Type B pancreatic cell (in vitro differentiated cells): ENCODE measurements around the gene ST7L. TPM values are rescaled to one million over a fixed set of nuclear protein-coding genes. Genes with fewer than 3 reads are reported as not detected.

ENCODE experiments used
- DNase-seq: peaks from one replicate; pipeline ENCODE4 v3.0.0; 2021; ENCODE audit warnings: mixed read lengths; ENCODE audit not compliant: unreplicated experiment; ENCODE audit errors: extremely low spot score
- H3K27ac Mint-ChIP-seq: 2 replicates; pipeline ENCODE4 v1.8.0; 2021; ENCODE audit warnings: mild to moderate bottlenecking, mixed read lengths
- H3K27me3 Mint-ChIP-seq: 2 replicates; pipeline ENCODE4 v1.8.0; 2021; ENCODE audit warnings: mixed read lengths
- H3K36me3 Mint-ChIP-seq: 2 replicates; pipeline ENCODE4 v1.8.0; 2021; ENCODE audit warnings: mixed read lengths
- H3K4me1 Mint-ChIP-seq: one replicate; pipeline ENCODE4 v1.8.0; 2021; ENCODE audit warnings: mixed read lengths; ENCODE audit not compliant: unreplicated experiment
- H3K4me3 Mint-ChIP-seq: 2 replicates; pipeline ENCODE4 v1.8.0; 2021; ENCODE audit warnings: mild to moderate bottlenecking, mixed read lengths
- H3K9me3 Mint-ChIP-seq: 2 replicates; pipeline ENCODE4 v1.8.0; 2021; ENCODE audit warnings: mixed read lengths
- total RNA-seq: library from RNA; stranded (reverse); gene quantifications from 2 replicates; pipeline ENCODE4 v1.2.1, GENCODE V29; 2021; ENCODE audit warnings: low replicate concordance
- TF ChIP-seq, protein P1 (sequence below): fragments of 200-600 bp; sonication (generic); conservative IDR thresholded peaks from 2 replicates; pipeline ENCODE4 v1.5.0; 2021; ENCODE audit warnings: antibody characterized with exemption, mild to moderate bottlenecking

The ST7L gene
- total RNA-seq, 1 donor from 2014 or later = 22.0 TPM

DNA sequence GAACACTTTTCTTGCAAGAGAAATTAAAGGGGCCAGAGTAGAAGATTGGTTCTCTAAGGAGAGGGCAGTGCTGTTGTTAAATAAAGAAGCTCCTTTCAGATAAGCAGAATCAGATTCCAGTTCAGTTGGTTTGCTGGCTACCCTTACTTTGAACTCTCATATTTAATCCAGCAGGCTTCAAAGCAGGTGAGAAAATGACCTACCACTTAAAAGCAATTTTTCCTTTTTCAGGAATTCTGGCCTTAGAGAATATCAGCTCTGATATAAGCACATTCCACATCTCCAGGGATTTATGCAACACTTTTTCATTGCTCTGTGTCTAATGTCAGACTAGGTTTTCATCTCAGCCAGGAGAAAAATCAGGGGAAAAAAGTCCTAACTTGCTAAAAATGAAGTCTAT lies 81.5 kb downstream of the ST7L start:
- TF ChIP-seq, protein P1, sequence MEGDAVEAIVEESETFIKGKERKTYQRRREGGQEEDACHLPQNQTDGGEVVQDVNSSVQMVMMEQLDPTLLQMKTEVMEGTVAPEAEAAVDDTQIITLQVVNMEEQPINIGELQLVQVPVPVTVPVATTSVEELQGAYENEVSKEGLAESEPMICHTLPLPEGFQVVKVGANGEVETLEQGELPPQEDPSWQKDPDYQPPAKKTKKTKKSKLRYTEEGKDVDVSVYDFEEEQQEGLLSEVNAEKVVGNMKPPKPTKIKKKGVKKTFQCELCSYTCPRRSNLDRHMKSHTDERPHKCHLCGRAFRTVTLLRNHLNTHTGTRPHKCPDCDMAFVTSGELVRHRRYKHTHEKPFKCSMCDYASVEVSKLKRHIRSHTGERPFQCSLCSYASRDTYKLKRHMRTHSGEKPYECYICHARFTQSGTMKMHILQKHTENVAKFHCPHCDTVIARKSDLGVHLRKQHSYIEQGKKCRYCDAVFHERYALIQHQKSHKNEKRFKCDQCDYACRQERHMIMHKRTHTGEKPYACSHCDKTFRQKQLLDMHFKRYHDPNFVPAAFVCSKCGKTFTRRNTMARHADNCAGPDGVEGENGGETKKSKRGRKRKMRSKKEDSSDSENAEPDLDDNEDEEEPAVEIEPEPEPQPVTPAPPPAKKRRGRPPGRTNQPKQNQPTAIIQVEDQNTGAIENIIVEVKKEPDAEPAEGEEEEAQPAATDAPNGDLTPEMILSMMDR = no peak
- Mint-ChIP-seq H3K4me1 (peaks cover 7% of the 10 kb centered on the region), H3K9me3 (no peaks in the 10 kb centered on the region), H3K27me3 (no peaks in the 10 kb centered on the region), H3K36me3 (peaks cover 13% of the 10 kb centered on the region), H3K4me3 (no peak overlapping the region), H3K27ac (no peak overlapping the region)
- no peak for DNase-seq

DNA sequence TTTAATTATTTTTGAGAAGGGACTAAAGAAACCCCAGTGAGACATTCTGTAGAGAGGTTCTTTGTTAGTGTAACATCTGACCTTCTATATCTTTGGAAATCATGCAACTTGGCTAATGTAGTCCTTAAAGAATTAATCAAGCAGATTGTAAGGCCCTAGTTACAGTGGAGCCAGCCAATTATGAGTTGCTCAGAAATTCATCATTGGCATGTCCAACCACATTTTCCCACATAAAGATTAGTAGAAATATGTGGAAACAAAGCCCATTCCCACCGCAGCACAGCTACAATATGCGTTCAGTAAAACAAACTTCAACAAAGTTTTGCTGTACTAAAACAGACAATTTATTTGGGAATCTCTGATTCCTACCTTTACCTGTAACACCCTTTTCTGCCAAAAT lies 82.4 kb downstream of the ST7L start:
- no peak overlapping the region for H3K27ac Mint-ChIP-seq
- no peaks in the 10 kb centered on the region for H3K9me3 Mint-ChIP-seq
- TF ChIP-seq, protein P1 = no peak
- H3K4me3 Mint-ChIP-seq = no peak overlapping the region
- peaks cover 10% of the 10 kb centered on the region for H3K36me3 Mint-ChIP-seq
- DNase-seq = no peak
- no peaks in the 10 kb centered on the region for H3K27me3 Mint-ChIP-seq
- H3K4me1 Mint-ChIP-seq = peaks cover 7% of the 10 kb centered on the region

DNA sequence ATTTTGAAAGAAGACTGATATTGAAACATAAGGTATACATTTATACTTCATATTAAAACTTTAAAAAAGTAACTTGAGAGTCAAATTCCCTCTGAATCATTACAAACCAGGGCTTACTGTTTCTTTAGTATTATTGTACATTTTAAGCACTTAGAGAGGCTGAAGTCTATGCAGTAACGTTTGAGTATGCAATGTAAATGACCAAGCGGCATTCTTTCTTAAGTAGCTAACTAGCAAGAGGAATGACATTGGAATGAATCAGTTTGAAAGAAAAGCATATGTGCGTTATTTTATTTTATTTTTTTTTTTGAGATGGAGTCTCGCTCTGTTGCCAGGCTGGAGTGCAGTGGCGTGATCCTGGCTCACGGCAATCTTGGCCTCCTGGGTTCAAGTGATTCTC lies 85.9 kb downstream of the ST7L start:
- Mint-ChIP-seq H3K4me3 (no peak overlapping the region), H3K27ac (no peak overlapping the region), H3K4me1 (peaks cover 27% of the 10 kb centered on the region), H3K9me3 (no peaks in the 10 kb centered on the region), H3K36me3 (peaks cover 5% of the 10 kb centered on the region), H3K27me3 (no peaks in the 10 kb centered on the region)
- TF ChIP-seq, protein P1 = no peak
- DNase-seq = no peak

DNA sequence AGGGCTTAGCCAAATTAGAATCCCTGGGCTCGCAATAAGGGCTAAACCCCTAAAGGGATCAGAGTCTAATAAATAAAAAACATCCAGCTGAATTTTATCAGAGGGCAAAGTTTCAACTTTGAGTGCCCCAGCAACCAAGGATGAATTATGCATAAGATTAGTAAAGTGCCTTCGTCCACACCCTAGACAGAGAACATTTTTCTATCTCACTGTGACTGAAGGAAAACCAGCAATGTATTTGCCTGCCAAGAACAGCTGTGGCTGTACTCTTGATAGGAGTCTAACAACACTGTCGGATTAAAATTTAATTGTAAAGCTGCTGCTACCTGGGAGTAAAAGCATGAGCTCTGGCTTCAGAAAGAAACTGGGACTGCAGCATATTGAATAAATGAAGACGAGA lies 86.9 kb downstream of the ST7L start:
- Mint-ChIP-seq H3K27me3 (no peaks in the 10 kb centered on the region), H3K36me3 (peaks cover 5% of the 10 kb centered on the region), H3K9me3 (no peaks in the 10 kb centered on the region), H3K27ac (peak overlapping the region; percentile 31), H3K4me1 (peaks cover 29% of the 10 kb centered on the region), H3K4me3 (no peak overlapping the region)
- DNase-seq = no peak
- TF ChIP-seq, protein P1 = no peak

DNA sequence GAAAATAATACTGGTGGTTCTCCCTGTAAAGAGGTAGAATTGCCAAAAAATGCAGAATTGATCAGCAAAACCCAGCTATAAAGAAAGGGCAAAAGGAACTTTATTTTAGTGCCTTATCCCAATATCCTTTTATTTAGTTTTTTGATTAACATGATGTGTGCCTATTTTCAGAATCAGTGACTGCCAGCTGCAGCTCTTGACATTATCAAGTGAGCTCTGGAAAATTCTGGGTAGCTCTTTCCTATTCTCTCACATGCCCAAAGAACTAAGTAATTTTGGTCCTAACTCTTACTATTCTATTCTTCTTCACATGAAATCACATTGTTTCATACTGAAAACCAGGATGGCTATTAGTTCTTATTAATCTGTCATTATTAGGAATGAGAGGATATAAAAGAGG lies 88.1 kb downstream of the ST7L start:
- no peak overlapping the region for H3K27ac Mint-ChIP-seq
- no peaks in the 10 kb centered on the region for H3K9me3 Mint-ChIP-seq
- peaks cover 13% of the 10 kb centered on the region for H3K36me3 Mint-ChIP-seq
- H3K4me3 Mint-ChIP-seq = no peak overlapping the region
- peaks cover 34% of the 10 kb centered on the region for H3K4me1 Mint-ChIP-seq
- DNase-seq = no peak
- H3K27me3 Mint-ChIP-seq = no peaks in the 10 kb centered on the region
- TF ChIP-seq, protein P1 = no peak

DNA sequence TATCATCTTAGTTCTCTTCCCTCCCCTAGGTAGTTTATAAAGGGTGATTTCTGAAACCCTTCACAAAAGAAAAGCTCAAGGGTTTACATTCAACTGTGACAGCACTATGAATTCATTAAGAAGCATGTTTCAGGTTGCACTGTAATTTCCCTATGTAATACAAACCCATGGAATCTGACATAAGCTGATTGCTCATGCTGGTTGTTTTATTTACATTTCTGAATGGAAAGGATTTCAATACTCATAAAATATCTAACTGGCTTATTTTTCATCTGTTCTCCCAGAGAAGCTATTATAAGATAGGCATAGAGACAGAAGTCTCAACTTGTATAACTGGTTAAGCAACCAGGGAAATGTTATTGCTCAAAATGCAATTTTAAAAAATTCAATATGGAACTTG lies 89.6 kb downstream of the ST7L start:
- Mint-ChIP-seq H3K27ac (peak overlapping the region; percentile 55), H3K4me1 (peaks cover 39% of the 10 kb centered on the region), H3K4me3 (peak overlapping the region; percentile 30), H3K9me3 (no peaks in the 10 kb centered on the region), H3K27me3 (no peaks in the 10 kb centered on the region), H3K36me3 (peaks cover 17% of the 10 kb centered on the region)
- no peak for DNase-seq
- TF ChIP-seq, protein P1 = no peak
